Hepatocyte (in vitro differentiated cells): ENCODE results near the gene LRMDA. TPM values are rescaled to one million over a fixed set of nuclear protein-coding genes. Genes with fewer than 3 reads are reported as not detected.

ENCODE experiments used
- DNase-seq: peaks from one replicate; pipeline ENCODE4 v3.0.0-alpha.2; 2016; ENCODE audit warnings: low spot score
- H2AFZ ChIP-seq: fragments of 200-600 bp; sonication (generic); 2 replicates; pipeline ENCODE4 v1.6.0; 2016; ENCODE audit warnings: antibody characterized with exemption, mild to moderate bottlenecking
- H3K27ac ChIP-seq: fragments of 200-600 bp; sonication (generic); 2 replicates; pipeline ENCODE4 v1.5.1; 2016; ENCODE audit warnings: mild to moderate bottlenecking
- H3K27me3 ChIP-seq: fragments of 200-600 bp; sonication (generic); 2 replicates; pipeline ENCODE4 v1.6.1; 2016
- H3K36me3 ChIP-seq: fragments of 200-600 bp; sonication (generic); replicated peaks from 2 replicates; pipeline ENCODE4 v1.5.1; 2016; ENCODE audit warnings: low read depth; ENCODE audit not compliant: insufficient read depth
- H3K4me1 ChIP-seq: fragments of 200-600 bp; sonication (generic); 2 replicates; pipeline ENCODE4 v1.5.1; 2016; ENCODE audit warnings: mild to moderate bottlenecking, moderate library complexity; ENCODE audit not compliant: insufficient read depth
- H3K4me2 ChIP-seq: fragments of 200-600 bp; sonication (generic); 2 replicates; pipeline ENCODE4 v1.6.0; 2016
- H3K4me3 ChIP-seq: fragments of 200-600 bp; sonication (generic); 2 replicates; pipeline ENCODE4 v1.5.1; 2016; ENCODE audit warnings: mild to moderate bottlenecking
- H3K79me2 ChIP-seq: fragments of 200-600 bp; sonication (generic); 2 replicates; pipeline ENCODE4 v1.6.0; 2017; ENCODE audit warnings: mild to moderate bottlenecking
- H3K9me2 ChIP-seq: fragments of 200-600 bp; sonication (generic); replicated peaks from 2 replicates; pipeline ENCODE4 v1.6.0; 2017; ENCODE audit warnings: mild to moderate bottlenecking; ENCODE audit not compliant: insufficient read depth
- H3K9me3 ChIP-seq: fragments of 200-600 bp; sonication (generic); 2 replicates; pipeline ENCODE4 v1.5.1; 2016; ENCODE audit warnings: low read depth, mild to moderate bottlenecking
- H4K20me1 ChIP-seq: fragments of 200-600 bp; sonication (generic); 2 replicates; pipeline ENCODE4 v1.6.0; 2016; ENCODE audit warnings: mild to moderate bottlenecking; ENCODE audit not compliant: insufficient read depth, poor library complexity, severe bottlenecking
- CTCF ChIP-seq: fragments of 200-600 bp; sonication (generic); IDR thresholded peaks from 2 replicates; pipeline ENCODE4 v1.5.1; 2016; ENCODE audit warnings: antibody characterized with exemption, mild to moderate bottlenecking; ENCODE audit not compliant: poor library complexity
- EZH2 ChIP-seq: fragments of 200-600 bp; sonication (generic); IDR thresholded peaks from 2 replicates; pipeline ENCODE4 v1.6.1; 2016; ENCODE audit warnings: antibody characterized with exemption, mild to moderate bottlenecking, borderline replicate concordance
- EZH2phosphoT487 ChIP-seq: fragments of 200-600 bp; sonication (generic); IDR thresholded peaks from one replicate; pipeline ENCODE4 v1.6.1; 2018; ENCODE audit warnings: antibody characterized with exemption, mild to moderate bottlenecking, low read depth, moderate library complexity; ENCODE audit not compliant: unreplicated experiment, severe bottlenecking
- WGBS: methylation state at CpG from one replicate; pipeline ENCODE4 v1.1.6; 2016; ENCODE audit warnings: low lambda C conversion rate; ENCODE audit errors: missing lambda C conversion rate; 5-methylcytosine and 5-hydroxymethylcytosine counted together
- polyA plus RNA-seq: library from polyadenylated mRNA; unstranded; fragments of >200 nt; fragmentation: Nextera tagmentation; extraction: Ambion mirVana; gene quantifications from 2 replicates; pipeline ENCODE4 v1.2.1, GENCODE V29; 2016
- total RNA-seq: library from RNA; depleted of rRNA; stranded (reverse); fragments of >200 nt; gene quantifications from 2 replicates; pipeline ENCODE4 v1.2.3, GENCODE V29; 2014

Gene LRMDA
- total and polyA plus RNA-seq, 2 experiments from 2014 or later: 5.6 to 15.7 TPM

DNA sequence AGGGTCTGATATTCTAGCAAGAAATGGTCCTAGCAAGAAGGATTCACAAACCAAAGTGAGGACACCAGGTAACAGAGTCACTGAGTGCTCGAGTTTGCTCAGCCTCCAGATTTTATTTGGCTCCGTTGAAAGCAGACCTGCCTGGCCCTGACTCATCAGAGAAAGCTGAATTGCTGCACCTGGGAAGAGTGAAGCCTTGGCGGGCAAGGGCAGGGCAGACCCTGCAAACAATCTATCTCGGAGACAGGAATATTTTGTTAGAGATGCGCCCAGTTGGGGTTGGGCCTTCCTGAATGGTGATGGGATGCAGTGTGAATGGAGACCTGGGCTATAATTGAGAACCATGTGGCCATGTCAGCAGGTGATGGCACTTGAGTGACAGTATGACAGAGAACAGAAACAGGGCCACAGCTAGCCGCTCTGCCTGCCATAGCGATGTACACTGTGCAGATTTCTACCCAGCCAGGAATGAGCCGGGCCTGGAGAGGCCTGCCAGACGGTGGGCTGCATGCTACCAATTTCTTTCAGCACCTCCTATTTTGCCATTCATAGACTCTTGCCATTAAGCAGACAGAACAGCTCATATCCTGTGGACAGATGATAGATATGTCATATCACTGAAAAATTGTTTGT, 744.2 kb downstream of the LRMDA start:
- WGBS: 62% methylated on average over 9 of the region's 9 CpGs
- Histone ChIP-seq H3K36me3 (no peaks in the 10 kb centered on the region), H3K79me2 (no peaks in the 10 kb centered on the region), H3K9me3 (no peaks in the 10 kb centered on the region), H2AFZ (no peak overlapping the region), H3K27ac (no peak overlapping the region), H3K4me1 (no peaks in the 10 kb centered on the region), H4K20me1 (no peaks in the 10 kb centered on the region), H3K27me3 (no peaks in the 10 kb centered on the region), H3K4me3 (no peak overlapping the region), H3K9me2 (no peaks in the 10 kb centered on the region), H3K4me2 (no peak overlapping the region)
- no peak for TF ChIP-seq EZH2phosphoT487
- TF ChIP-seq EZH2: no peak
- no peak for TF ChIP-seq CTCF
- no peak for DNase-seq

DNA sequence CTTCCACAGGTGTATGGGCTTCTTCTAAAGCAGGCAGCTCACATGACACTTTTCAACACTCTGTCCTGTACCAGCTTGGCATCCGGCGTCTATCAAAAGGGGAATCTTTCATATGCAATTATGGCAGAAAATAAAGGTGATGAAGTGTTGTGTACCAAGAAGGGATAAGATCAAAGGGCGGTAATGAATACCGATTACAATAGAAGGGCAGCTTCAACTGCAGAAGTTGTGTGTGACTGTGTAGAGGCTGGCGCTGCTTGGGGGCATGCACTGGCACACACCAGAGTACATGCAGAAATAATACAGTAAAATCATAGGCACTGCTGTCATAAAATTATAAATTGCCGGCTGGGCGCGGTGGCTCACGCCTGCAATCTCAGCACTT, 744.7 kb downstream of the LRMDA start:
- no peak overlapping the region for H3K4me2 ChIP-seq
- no peaks in the 10 kb centered on the region for H3K79me2 ChIP-seq
- no peaks in the 10 kb centered on the region for H3K36me3 ChIP-seq
- H3K27me3 ChIP-seq: no peaks in the 10 kb centered on the region
- no peak overlapping the region for H3K4me3 ChIP-seq
- TF ChIP-seq EZH2phosphoT487: no peak
- no peak for TF ChIP-seq EZH2
- no peak for TF ChIP-seq CTCF
- no peak overlapping the region for H3K27ac ChIP-seq
- H4K20me1 ChIP-seq: no peaks in the 10 kb centered on the region
- DNase-seq: no peak
- no peaks in the 10 kb centered on the region for H3K9me3 ChIP-seq
- 97% methylated on average over 9 of the region's 9 CpGs for WGBS
- H3K4me1 ChIP-seq: no peaks in the 10 kb centered on the region
- H2AFZ ChIP-seq: no peak overlapping the region
- H3K9me2 ChIP-seq: no peaks in the 10 kb centered on the region

DNA sequence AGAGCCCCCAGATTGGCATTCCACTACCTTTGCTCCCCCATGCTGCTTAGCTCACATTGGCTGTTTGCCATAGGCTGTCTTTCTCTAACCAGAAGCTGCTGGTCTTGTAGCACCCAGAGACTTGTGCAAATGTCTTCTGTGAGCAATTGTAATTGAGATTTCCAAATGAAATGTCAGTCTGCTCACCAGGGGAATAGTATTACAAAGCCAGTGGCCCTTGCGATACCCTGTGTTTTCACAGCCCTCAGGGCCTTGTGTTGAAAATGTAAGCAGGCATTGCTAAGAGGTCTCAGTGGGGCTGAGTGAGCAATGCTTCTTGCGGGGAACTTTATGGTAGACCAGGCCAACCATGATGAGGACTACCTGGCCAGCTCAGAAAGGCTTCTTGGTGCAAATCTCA, 746.5 kb downstream of the LRMDA start:
- Histone ChIP-seq H3K27me3 (no peaks in the 10 kb centered on the region), H3K9me3 (no peaks in the 10 kb centered on the region), H3K4me1 (peaks cover 6% of the 10 kb centered on the region), H3K36me3 (no peaks in the 10 kb centered on the region), H3K4me2 (no peak overlapping the region), H2AFZ (no peak overlapping the region), H3K27ac (no peak overlapping the region), H4K20me1 (no peaks in the 10 kb centered on the region), H3K9me2 (no peaks in the 10 kb centered on the region), H3K79me2 (no peaks in the 10 kb centered on the region), H3K4me3 (no peak overlapping the region)
- DNase-seq: no peak
- 84% methylated on average over 2 of the region's 2 CpGs for WGBS
- TF ChIP-seq EZH2phosphoT487 (no peak), CTCF (no peak), EZH2 (no peak)
